K562 (cell line): ENCODE results near the gene ACADL. TPM values are rescaled to one million over a fixed set of nuclear protein-coding genes. Genes with fewer than 3 reads are reported as not detected.

Experiments
- BRCA1 ChIP-seq, 2 experiments: fragments of 450-650 bp in 1 of 2; sonication (generic) in 1 of 2; formaldehyde crosslinking in 1 of 2; IDR thresholded peaks; 2 replicates each; pipeline versions ENCODE4 v1.5.0 to v1.6.1; 2017 to 2020; ENCODE audit warnings: mild to moderate bottlenecking in 1 of 2, missing genetic modification reagents in 1 of 2
- BRD9 ChIP-seq: fragments of 450-650 bp; IDR thresholded peaks from 2 replicates; pipeline ENCODE4 v1.6.1; 2018; ENCODE audit warnings: low read depth; ENCODE audit not compliant: partially characterized antibody
- DPF2 ChIP-seq: fragments of 450-650 bp; IDR thresholded peaks from 2 replicates; pipeline ENCODE4 v1.6.1; 2016
- EP400 ChIP-seq: fragments of 450-650 bp; IDR thresholded peaks from 2 replicates; pipeline ENCODE4 v1.6.1; 2017; ENCODE audit warnings: antibody characterized with exemption, mild to moderate bottlenecking, moderate library complexity
- HLTF ChIP-seq: fragments of 450-650 bp; IDR thresholded peaks from 2 replicates; pipeline ENCODE4 v1.6.1; 2016
- KDM4B ChIP-seq, 2 experiments: fragments of 450-650 bp in 1 of 2; sonication (generic) in 1 of 2; IDR thresholded peaks; 2 replicates each; pipeline ENCODE4 v1.6.1; 2016 to 2017; ENCODE audit warnings: borderline replicate concordance in 2 of 2, antibody characterized with exemption in 1 of 2, low read depth in 1 of 2, mild to moderate bottlenecking in 1 of 2
- NFE2 ChIP-seq: IDR thresholded peaks from 2 replicates; pipeline ENCODE4 v1.6.1; 2014; ENCODE audit warnings: antibody characterized with exemption, low read depth
- NKRF ChIP-seq: fragments of 450-650 bp; IDR thresholded peaks from 2 replicates; pipeline ENCODE4 v1.6.1; 2016; ENCODE audit warnings: borderline replicate concordance
- OTX1 ChIP-seq: fragments of 450-650 bp; formaldehyde crosslinking; IDR thresholded peaks from 2 replicates; pipeline ENCODE4 v1.4.0; 2022; ENCODE audit warnings: mild to moderate bottlenecking
- PHB2 ChIP-seq: fragments of 450-650 bp; IDR thresholded peaks from 2 replicates; pipeline ENCODE4 v1.6.1; 2017; ENCODE audit warnings: low read depth
- PPARD ChIP-seq: fragments of 250-450 bp; sonication (Bioruptor Pico); IDR thresholded peaks from 2 replicates; pipeline ENCODE4 v1.8.0; 2022; ENCODE audit warnings: inconsistent platforms, mild to moderate bottlenecking, moderate library complexity
- PRPF4 ChIP-seq: fragments of 200-400 bp; formaldehyde crosslinking; IDR thresholded peaks from one replicate; pipeline ENCODE4 v1.6.1; 2017; ENCODE audit warnings: low read length, low read depth, mild to moderate bottlenecking; ENCODE audit not compliant: insufficient read depth, poor library complexity, severe bottlenecking
- ZNF146 ChIP-seq: IDR thresholded peaks from one replicate; pipeline ENCODE4 v1.6.1; 2018; ENCODE audit warnings: missing compliant biosample characterization; ENCODE audit not compliant: unreplicated experiment
- ZNF184 ChIP-seq: sonication (generic); formaldehyde crosslinking; IDR thresholded peaks from 2 replicates; pipeline ENCODE4 v1.5.0; 2020; ENCODE audit warnings: missing genetic modification reagents
- ZNF512 ChIP-seq: IDR thresholded peaks from 2 replicates; pipeline ENCODE4 v1.6.1; 2016; ENCODE audit warnings: missing genetic modification characterization, missing compliant biosample characterization
- ZNF75A ChIP-seq: fragments of 450-650 bp; formaldehyde crosslinking; IDR thresholded peaks from 2 replicates; pipeline ENCODE4 v1.4.0; 2020; ENCODE audit warnings: mild to moderate bottlenecking
- polyA plus RNA-seq, 8 experiments: library from polyadenylated mRNA; depleted of rRNA in 4 of 8; stranded (reverse) in 5 of 8; unstranded in 3 of 8; fragments of >200 nt; fragmentation: Nextera tagmentation in 2 of 8; fragmentation: Illumina TruSeq in 1 of 8; extraction: Ambion mirVana in 2 of 8; extraction: Trizol in 1 of 8; gene quantifications; 2 replicates each; pipeline versions ENCODE4 v1.2.1 to v1.2.3, GENCODE V29; 2011 to 2014; ENCODE audit warnings: inconsistent platforms in 1 of 8, missing spikeins in 1 of 8
- total RNA-seq, 7 experiments: library from RNA; depleted of rRNA in 6 of 7; stranded (reverse); fragments of >200 nt in 6 of 7; fragmentation: Illumina TruSeq in 2 of 7; extraction: Trizol in 2 of 7; gene quantifications; 2 replicates each; pipeline versions ENCODE4 v1.2.1 to v1.2.3, GENCODE V29; 2011 to 2021; ENCODE audit warnings: low replicate concordance in 1 of 7
- TF ChIP-seq, protein P1 (sequence below): fragments of 200-800 bp; sonication (Bioruptor generic); IDR thresholded peaks from 2 replicates; pipeline ENCODE4 v1.6.1; 2016; ENCODE audit warnings: missing genetic modification characterization, missing compliant biosample characterization
- TF ChIP-seq, protein P2 (sequence below), 2 experiments: fragments of 450-650 bp; conservative IDR thresholded peaks; 2 replicates each; pipeline ENCODE4 v1.6.1; 2017; ENCODE audit warnings: mild to moderate bottlenecking in 2 of 2, moderate library complexity in 2 of 2

ACADL gene
- total and polyA plus RNA-seq, 9 of the 15 experiments (the other 6 are each of a cell fraction or from before 2014, with no cell fraction given), result 0.07 TPM; not detected in 8

GRCh38 chr2:210170446-210171303 is 54.6 kb downstream of the ACADL start (continued):
- TF ChIP-seq, protein P1, sequence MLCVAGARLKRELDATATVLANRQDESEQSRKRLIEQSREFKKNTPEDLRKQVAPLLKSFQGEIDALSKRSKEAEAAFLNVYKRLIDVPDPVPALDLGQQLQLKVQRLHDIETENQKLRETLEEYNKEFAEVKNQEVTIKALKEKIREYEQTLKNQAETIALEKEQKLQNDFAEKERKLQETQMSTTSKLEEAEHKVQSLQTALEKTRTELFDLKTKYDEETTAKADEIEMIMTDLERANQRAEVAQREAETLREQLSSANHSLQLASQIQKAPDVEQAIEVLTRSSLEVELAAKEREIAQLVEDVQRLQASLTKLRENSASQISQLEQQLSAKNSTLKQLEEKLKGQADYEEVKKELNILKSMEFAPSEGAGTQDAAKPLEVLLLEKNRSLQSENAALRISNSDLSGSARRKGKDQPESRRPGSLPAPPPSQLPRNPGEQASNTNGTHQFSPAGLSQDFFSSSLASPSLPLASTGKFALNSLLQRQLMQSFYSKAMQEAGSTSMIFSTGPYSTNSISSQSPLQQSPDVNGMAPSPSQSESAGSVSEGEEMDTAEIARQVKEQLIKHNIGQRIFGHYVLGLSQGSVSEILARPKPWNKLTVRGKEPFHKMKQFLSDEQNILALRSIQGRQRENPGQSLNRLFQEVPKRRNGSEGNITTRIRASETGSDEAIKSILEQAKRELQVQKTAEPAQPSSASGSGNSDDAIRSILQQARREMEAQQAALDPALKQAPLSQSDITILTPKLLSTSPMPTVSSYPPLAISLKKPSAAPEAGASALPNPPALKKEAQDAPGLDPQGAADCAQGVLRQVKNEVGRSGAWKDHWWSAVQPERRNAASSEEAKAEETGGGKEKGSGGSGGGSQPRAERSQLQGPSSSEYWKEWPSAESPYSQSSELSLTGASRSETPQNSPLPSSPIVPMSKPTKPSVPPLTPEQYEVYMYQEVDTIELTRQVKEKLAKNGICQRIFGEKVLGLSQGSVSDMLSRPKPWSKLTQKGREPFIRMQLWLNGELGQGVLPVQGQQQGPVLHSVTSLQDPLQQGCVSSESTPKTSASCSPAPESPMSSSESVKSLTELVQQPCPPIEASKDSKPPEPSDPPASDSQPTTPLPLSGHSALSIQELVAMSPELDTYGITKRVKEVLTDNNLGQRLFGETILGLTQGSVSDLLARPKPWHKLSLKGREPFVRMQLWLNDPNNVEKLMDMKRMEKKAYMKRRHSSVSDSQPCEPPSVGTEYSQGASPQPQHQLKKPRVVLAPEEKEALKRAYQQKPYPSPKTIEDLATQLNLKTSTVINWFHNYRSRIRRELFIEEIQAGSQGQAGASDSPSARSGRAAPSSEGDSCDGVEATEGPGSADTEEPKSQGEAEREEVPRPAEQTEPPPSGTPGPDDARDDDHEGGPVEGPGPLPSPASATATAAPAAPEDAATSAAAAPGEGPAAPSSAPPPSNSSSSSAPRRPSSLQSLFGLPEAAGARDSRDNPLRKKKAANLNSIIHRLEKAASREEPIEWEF (CRISPR knock-in tag), result no peak
- TF ChIP-seq ZNF146 (CRISPR knock-in tag) (no peak), EP400 (peak; percentile 53), PHB2 (no peak), NKRF (no peak), ZNF512 (tag) (no peak), DPF2 (no peak), OTX1 (no peak), BRD9 (peak; percentile 4), NFE2 (no peak), HLTF (no peak), PPARD (CRISPR knock-in tag) (no peak), ZNF75A (CRISPR knock-in tag) (no peak), PRPF4 (no peak), BRCA1 (IDR thresholded peaks at IDR 0.05) (no peak), BRCA1 (CRISPR knock-in tag; IDR thresholded peaks at IDR 0.05) (no peak), ZNF184 (CRISPR knock-in tag) (no peak), KDM4B (IDR thresholded peaks at IDR 0.05; ENCODE audit: borderline replicate concordance in 2 of 2, low read depth in 1 of 2) (no peak)
- TF ChIP-seq, protein P2, sequence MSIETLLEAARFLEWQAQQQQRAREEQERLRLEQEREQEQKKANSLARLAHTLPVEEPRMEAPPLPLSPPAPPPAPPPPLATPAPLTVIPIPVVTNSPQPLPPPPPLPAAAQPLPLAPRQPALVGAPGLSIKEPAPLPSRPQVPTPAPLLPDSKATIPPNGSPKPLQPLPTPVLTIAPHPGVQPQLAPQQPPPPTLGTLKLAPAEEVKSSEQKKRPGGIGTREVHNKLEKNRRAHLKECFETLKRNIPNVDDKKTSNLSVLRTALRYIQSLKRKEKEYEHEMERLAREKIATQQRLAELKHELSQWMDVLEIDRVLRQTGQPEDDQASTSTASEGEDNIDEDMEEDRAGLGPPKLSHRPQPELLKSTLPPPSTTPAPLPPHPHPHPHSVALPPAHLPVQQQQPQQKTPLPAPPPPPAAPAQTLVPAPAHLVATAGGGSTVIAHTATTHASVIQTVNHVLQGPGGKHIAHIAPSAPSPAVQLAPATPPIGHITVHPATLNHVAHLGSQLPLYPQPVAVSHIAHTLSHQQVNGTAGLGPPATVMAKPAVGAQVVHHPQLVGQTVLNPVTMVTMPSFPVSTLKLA (conservative IDR thresholded peaks at IDR 0.05), result peak; percentile 74 to 79
